Pancreas (tissue), 10 donors: Measurements from ENCODE around the gene MYO5C. TPM values are rescaled to one million over a fixed set of nuclear protein-coding genes. Genes with fewer than 3 reads are reported as not detected.

Experiments
- ATAC-seq, 4 donors: fragments of 200-7000 bp; cut with Tn5 transposase; one replicate each; pipeline versions ENCODE4 v1.8.0 to v1.9.1; 2020; ENCODE audit warnings: mild to moderate bottlenecking in 4 of 4, moderate library complexity in 4 of 4
- DNase-seq, 6 donors: peaks; one replicate each; pipeline ENCODE4 v3.0.0-alpha.2; 2020
- FAIRE-seq: peaks from 2 replicates; lab custom pipeline; 2012; peaks lifted over from hg19 to GRCh38; lab: Jason Lieb, UNC
- H3K27ac ChIP-seq, 4 donors: fragments of 200-600 bp; sonication (generic); 1 replicate in 3 of 4; 2 replicates in 1 of 4; pipeline versions ENCODE4 v1.5.0 to v1.8.0; 2020
- H3K27me3 ChIP-seq, 4 donors: fragments of 200-600 bp; one replicate each; pipeline ENCODE4 v1.8.0; 2021
- H3K36me3 ChIP-seq, 3 donors: fragments of 200-600 bp; sonication (generic) in 1 of 3; one replicate each; pipeline versions ENCODE4 v1.5.0 to v1.8.0; 2020 to 2021
- H3K4me1 ChIP-seq, 3 donors: fragments of 200-600 bp; one replicate each; pipeline ENCODE4 v1.8.0; 2021
- H3K4me3 ChIP-seq, 4 donors: fragments of 200-600 bp; sonication (generic) in 2 of 4; one replicate each; pipeline versions ENCODE4 v1.5.0 to v1.8.0; 2020 to 2021
- H3K9me3 ChIP-seq, 4 donors: fragments of 200-600 bp; one replicate each; pipeline ENCODE4 v1.8.0; 2021
- CTCF ChIP-seq, 4 donors: fragments of 200-600 bp; sonication (generic) in 3 of 4; IDR thresholded peaks; one replicate each; pipeline versions ENCODE4 v1.5.0 to v1.8.0; 2021; ENCODE audit warnings: antibody characterized with exemption in 4 of 4
- WGBS, 2 donors: extraction: QIAGEN DNeasy Blood & Tissue Kit; methylation state at CpG; one replicate each; pipeline ENCODE4 v1.1.7; 2013; 5-methylcytosine and 5-hydroxymethylcytosine counted together
- intact Hi-C, 3 donors: fragments of 100-400 bp; cut with DNase I; formaldehyde crosslinking; loops; one replicate each; pipeline versions ENCODE4 v1.11.1 to v1.14.2; 2022
- polyA plus RNA-seq, 2 donors: library from polyadenylated mRNA; stranded (reverse); fragments of 200-250 nt; gene quantifications; one replicate each; pipeline ENCODE4 v1.2.3, GENCODE V29; 2013
- total RNA-seq, 6 donors: library from RNA; stranded (reverse); fragmentation: NEBNext Ultra II Directional in 4 of 6; extraction: Animal tissue kit (Norgen Biotek cat#: 25700) in 4 of 6; gene quantifications; one replicate each; pipeline versions ENCODE4 v1.2.1 to v1.2.4, GENCODE V29; 2021 to 2023
- donor health status: healthy with polysubstance abuse.
- donor health status: DM: no; HTN: no; CAD: no; lungs with moderate emphysema.
- donor health status: DM: no; HTN: no; CAD: no.
- donor health status: control.
- donor health status: control.
- donor health status: Bipolar disorder and iron deficiency.
- donor health status: DM: yes; HTN: yes; CAD: no.
- donor health status: DM: no; HTN: no; CAD: no.
- donor health status: DM: no; HTN: no; CAD: no.
- donor health status: DM: yes; HTN: yes; CAD: no.

The MYO5C gene
- total and polyA plus RNA-seq, 8 donors, result 12.7 to 52.7 (median 39.2) TPM

- Histone ChIP-seq H3K36me3 (peaks cover 3 to 8% (median 5%) of the 10 kb centered on the region in 3 donors), H3K9me3 (no peaks in the 10 kb centered on the region), H3K4me3 (no peak overlapping the region), H3K4me1 (no peaks in the 10 kb centered on the region), H3K27ac (no peak overlapping the region), H3K27me3 (no peaks in the 10 kb centered on the region)
- DNase-seq (no peak), FAIRE-seq (no peak), ATAC-seq (no peak)
- intact Hi-C loops, result no loop called here
- no peak for TF ChIP-seq CTCF (IDR thresholded peaks at IDR 0.05)
- 93 to 97% methylated on average over 4 of the region's 4 CpGs for WGBS, 2 donors
These were observed 144.3 kb downstream of the MYO5C start for GRCh38 chr15:52151353-52151752.

- 92 to 96% methylated on average over 4 of the region's 4 CpGs for WGBS, 2 donors
- Histone ChIP-seq H3K9me3 (no peaks in the 10 kb centered on the region), H3K27ac (no peak overlapping the region)
These were observed 144.7 kb downstream of the MYO5C start for GRCh38 chr15:52150871-52151270.

GRCh38 chr15:52150043-52150825, 145.4 kb downstream of the MYO5C start:
- peaks cover 3 to 8% (median 5%) of the 10 kb centered on the region in 3 donors for H3K36me3 ChIP-seq
- DNase-seq (no peak), FAIRE-seq (no peak), ATAC-seq (no peak)
- no peak overlapping the region for H3K4me3 ChIP-seq
- TF ChIP-seq CTCF (IDR thresholded peaks at IDR 0.05), result no peak
- intact Hi-C loops, result no loop called here
- no peaks in the 10 kb centered on the region for H3K27me3 ChIP-seq
- 76 to 81% methylated on average over 9 of the region's 9 CpGs for WGBS, 2 donors
- H3K9me3 ChIP-seq, result no peaks in the 10 kb centered on the region
- H3K27ac ChIP-seq, result no peak overlapping the region
- H3K4me1 ChIP-seq, result no peaks in the 10 kb centered on the region

More at GRCh38 chr15:52150871-52151270, 144.7 kb downstream of the MYO5C start:
- H3K27me3 ChIP-seq, result no peaks in the 10 kb centered on the region
- TF ChIP-seq CTCF (IDR thresholded peaks at IDR 0.05), result no peak
- intact Hi-C loops, result no loop called here
- DNase-seq (no peak), ATAC-seq (no peak), FAIRE-seq (no peak)
- no peaks in the 10 kb centered on the region for H3K4me1 ChIP-seq
- H3K36me3 ChIP-seq, result peaks cover 3 to 8% (median 5%) of the 10 kb centered on the region in 3 donors
- H3K4me3 ChIP-seq, result no peak overlapping the region

- ATAC-seq (no peak), DNase-seq (no peak), FAIRE-seq (no peak)
- WGBS, 2 donors, result 89 to 94% methylated on average over 5 of the region's 5 CpGs
- no peaks in the 10 kb centered on the region for H3K4me1 ChIP-seq
- no peaks in the 10 kb centered on the region for H3K27me3 ChIP-seq
- peaks cover 3 to 8% (median 5%) of the 10 kb centered on the region in 3 donors for H3K36me3 ChIP-seq
- no peaks in the 10 kb centered on the region for H3K9me3 ChIP-seq
- H3K4me3 ChIP-seq, result no peak overlapping the region
- no peak overlapping the region for H3K27ac ChIP-seq
- intact Hi-C loops, result no loop called here
- no peak for TF ChIP-seq CTCF (IDR thresholded peaks at IDR 0.05)
These were observed 147.2 kb downstream of the MYO5C start for GRCh38 chr15:52148403-52148802.

- TF ChIP-seq CTCF (IDR thresholded peaks at IDR 0.05), result no peak
- intact Hi-C loops, result no loop called here
- no peak for FAIRE-seq
These were observed 148.8 kb downstream of the MYO5C start for GRCh38 chr15:52146776-52147175.

More at GRCh38 chr15:52146776-52147175, 148.8 kb downstream of the MYO5C start:
- Histone ChIP-seq H3K27ac (no peak overlapping the region), H3K36me3 (peaks cover 3 to 8% (median 5%) of the 10 kb centered on the region in 3 donors), H3K27me3 (no peaks in the 10 kb centered on the region), H3K4me3 (no peak overlapping the region), H3K4me1 (no peaks in the 10 kb centered on the region), H3K9me3 (no peaks in the 10 kb centered on the region)
- 74 to 76% methylated on average over 3 of the region's 3 CpGs for WGBS, 2 donors
- ATAC-seq (no peak), DNase-seq (no peak)
